DND-41 (cell line): Measurements from ENCODE around the gene NDRG4.

Source experiments
- ATAC-seq: fragments of 200-7000 bp; cut with Tn5 transposase; 3 replicates; pipeline ENCODE4 v1.9.1; 2021; ENCODE audit warnings: low read depth; ENCODE audit not compliant: insufficient read depth
- DNase-seq: peaks from one replicate; pipeline ENCODE4 v3.0.0-alpha.2; 2020
- H2AFZ ChIP-seq: 2 replicates; pipeline ENCODE4 v1.6.0; 2012; ENCODE audit warnings: low read depth, low read length
- H3K27ac ChIP-seq: 2 replicates; pipeline ENCODE4 v1.5.1; 2012; ENCODE audit warnings: low read length, inconsistent platforms
- H3K27me3 ChIP-seq: fragments of 200-600 bp; sonication (generic); 2 replicates; pipeline ENCODE4 v1.6.0; 2012; ENCODE audit warnings: low read length, mild to moderate bottlenecking, inconsistent platforms; ENCODE audit not compliant: insufficient read depth, poor library complexity
- H3K36me3 ChIP-seq: 2 replicates; pipeline ENCODE4 v1.5.1; 2012; ENCODE audit warnings: low read length, inconsistent platforms; ENCODE audit not compliant: insufficient read depth
- H3K4me1 ChIP-seq: 2 replicates; pipeline ENCODE4 v1.5.1; 2012; ENCODE audit warnings: mild to moderate bottlenecking, low read length; ENCODE audit not compliant: insufficient read depth
- H3K4me2 ChIP-seq: 2 replicates; pipeline ENCODE4 v1.6.0; 2012; ENCODE audit warnings: mild to moderate bottlenecking, moderate library complexity, low read length, inconsistent platforms; ENCODE audit not compliant: insufficient read depth
- H3K4me3 ChIP-seq, 2 experiments: fragments of 200-600 bp in 1 of 2; shearing (Covaris generic) in 1 of 2; 2 replicates each; pipeline ENCODE4 v1.5.1; 2012 to 2016; ENCODE audit warnings: inconsistent platforms in 2 of 2, low read length in 2 of 2, mild to moderate bottlenecking in 2 of 2, low read depth in 1 of 2, moderate library complexity in 1 of 2
- H3K79me2 ChIP-seq: 2 replicates; pipeline ENCODE4 v1.6.0; 2012; ENCODE audit warnings: low read length, inconsistent platforms; ENCODE audit not compliant: insufficient read depth
- H3K9ac ChIP-seq: 2 replicates; pipeline ENCODE4 v1.6.0; 2012; ENCODE audit warnings: low read depth, mild to moderate bottlenecking, inconsistent platforms, low read length, moderate library complexity
- H3K9me3 ChIP-seq: 2 replicates; pipeline ENCODE4 v1.5.1; 2012; ENCODE audit warnings: low read length, moderate library complexity, mild to moderate bottlenecking, inconsistent platforms; ENCODE audit not compliant: insufficient read depth, severe bottlenecking
- H4K20me1 ChIP-seq: 2 replicates; pipeline ENCODE4 v1.6.0; 2012; ENCODE audit warnings: low read length; ENCODE audit not compliant: insufficient read depth
- CTCF ChIP-seq: IDR thresholded peaks from 2 replicates; pipeline ENCODE4 v1.5.1; 2012; ENCODE audit warnings: borderline replicate concordance, low read length, moderate library complexity, mild to moderate bottlenecking; ENCODE audit not compliant: poor library complexity, severe bottlenecking; ENCODE audit errors: extremely low read depth
- EZH2 ChIP-seq: IDR thresholded peaks from 3 replicates; pipeline ENCODE4 v1.6.1; 2012; ENCODE audit warnings: borderline replicate concordance, low read depth, mild to moderate bottlenecking, moderate library complexity, low read length, inconsistent platforms; ENCODE audit not compliant: severe bottlenecking

The NDRG4 gene

GRCh38 chr16:58497935-58498334 is 2.0 kb upstream of the NDRG4 start:
- Histone ChIP-seq H3K36me3 (no peaks in the 10 kb centered on the region), H2AFZ (no peak overlapping the region), H3K79me2 (no peaks in the 10 kb centered on the region), H3K4me2 (no peak overlapping the region), H3K27ac (no peak overlapping the region), H4K20me1 (peaks cover 1% of the 10 kb centered on the region; the same call in 1 of the 2 replicates), H3K4me3 (no peak overlapping the region), H3K27me3 (no peaks in the 10 kb centered on the region), H3K9me3 (no peaks in the 10 kb centered on the region), H3K9ac (no peak overlapping the region), H3K4me1 (no peaks in the 10 kb centered on the region)
- DNase-seq: no peak
- TF ChIP-seq CTCF: no peak
- TF ChIP-seq EZH2: no peak
- ATAC-seq: no peak

GRCh38 chr16:58498341-58499091 is 1.4 kb upstream of the NDRG4 start:
- H3K4me1 ChIP-seq: no peaks in the 10 kb centered on the region
- TF ChIP-seq EZH2: no peak
- no peak for TF ChIP-seq CTCF

GRCh38 chr16:58499092-58499511 is 841 bp upstream of the NDRG4 start:
- Histone ChIP-seq H3K27me3 (no peaks in the 10 kb centered on the region), H3K27ac (no peak overlapping the region), H3K36me3 (no peaks in the 10 kb centered on the region), H4K20me1 (peaks cover 3% of the 10 kb centered on the region; the same call in 1 of the 2 replicates), H3K4me1 (no peaks in the 10 kb centered on the region), H2AFZ (no peak overlapping the region), H3K4me2 (no peak overlapping the region), H3K4me3 (no peak overlapping the region), H3K9ac (no peak overlapping the region), H3K9me3 (no peaks in the 10 kb centered on the region), H3K79me2 (no peaks in the 10 kb centered on the region)
- ATAC-seq (no peak), DNase-seq (no peak)
- no peak for TF ChIP-seq CTCF
- TF ChIP-seq EZH2: no peak

More at GRCh38 chr16:58498341-58499091, 1.4 kb upstream of the NDRG4 start:
- Histone ChIP-seq H3K9ac (no peak overlapping the region), H3K4me2 (no peak overlapping the region), H3K4me3 (no peak overlapping the region), H3K9me3 (no peaks in the 10 kb centered on the region), H3K79me2 (no peaks in the 10 kb centered on the region), H4K20me1 (peaks cover 3% of the 10 kb centered on the region; the same call in 1 of the 2 replicates), H2AFZ (no peak overlapping the region), H3K27me3 (no peaks in the 10 kb centered on the region), H3K27ac (no peak overlapping the region), H3K36me3 (no peaks in the 10 kb centered on the region)
- no peak for ATAC-seq
- DNase-seq: no peak
